Measurements from ENCODE around the gene CPT1C.

DNA sequence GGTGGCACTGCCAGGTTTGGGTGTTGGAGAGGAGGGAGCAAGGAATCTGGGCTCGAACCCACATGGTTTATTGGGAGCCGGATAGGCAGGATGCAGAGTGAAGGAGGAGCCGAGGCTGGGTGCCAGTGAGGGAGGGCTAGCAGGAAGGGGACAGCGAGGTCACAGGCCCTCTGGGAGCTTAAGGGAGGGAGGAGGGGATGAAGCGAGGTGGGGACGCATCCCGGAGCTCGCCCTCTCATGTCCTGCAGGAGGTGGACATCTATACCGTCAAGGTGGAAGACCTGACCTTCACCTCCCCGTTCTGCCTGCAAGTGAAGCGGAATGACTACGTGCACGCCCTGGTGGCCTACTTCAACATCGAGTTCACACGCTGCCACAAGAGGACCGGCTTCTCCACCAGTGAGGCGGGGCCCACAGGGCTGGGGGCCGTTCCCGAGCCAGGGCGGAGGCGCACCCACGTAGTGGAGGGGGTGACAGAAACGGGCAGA is 5.0 kb upstream of the CPT1C start:
- TF ChIP-seq, protein P1, sequence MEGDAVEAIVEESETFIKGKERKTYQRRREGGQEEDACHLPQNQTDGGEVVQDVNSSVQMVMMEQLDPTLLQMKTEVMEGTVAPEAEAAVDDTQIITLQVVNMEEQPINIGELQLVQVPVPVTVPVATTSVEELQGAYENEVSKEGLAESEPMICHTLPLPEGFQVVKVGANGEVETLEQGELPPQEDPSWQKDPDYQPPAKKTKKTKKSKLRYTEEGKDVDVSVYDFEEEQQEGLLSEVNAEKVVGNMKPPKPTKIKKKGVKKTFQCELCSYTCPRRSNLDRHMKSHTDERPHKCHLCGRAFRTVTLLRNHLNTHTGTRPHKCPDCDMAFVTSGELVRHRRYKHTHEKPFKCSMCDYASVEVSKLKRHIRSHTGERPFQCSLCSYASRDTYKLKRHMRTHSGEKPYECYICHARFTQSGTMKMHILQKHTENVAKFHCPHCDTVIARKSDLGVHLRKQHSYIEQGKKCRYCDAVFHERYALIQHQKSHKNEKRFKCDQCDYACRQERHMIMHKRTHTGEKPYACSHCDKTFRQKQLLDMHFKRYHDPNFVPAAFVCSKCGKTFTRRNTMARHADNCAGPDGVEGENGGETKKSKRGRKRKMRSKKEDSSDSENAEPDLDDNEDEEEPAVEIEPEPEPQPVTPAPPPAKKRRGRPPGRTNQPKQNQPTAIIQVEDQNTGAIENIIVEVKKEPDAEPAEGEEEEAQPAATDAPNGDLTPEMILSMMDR (IDR thresholded peaks at IDR 0.05), result no peak
- TF ChIP-seq POLR2A (IDR thresholded peaks at IDR 0.05), result no peak
- no peak for TF ChIP-seq EP300 (IDR thresholded peaks at IDR 0.05)

Data from tibial nerve (tissue), 4 donors.